ACC112 (cell line): ENCODE data around the gene CRY2.
"Not testable (repeated sequence)": the region's sequence is repeated elsewhere in the genome, so short reads cannot be mapped to it uniquely, and the experiment has no call there.

ENCODE experiments used
- H2AFZ ChIP-seq: fragments of 200-600 bp; sonication (generic); one replicate; pipeline ENCODE4 v1.6.0; 2017; ENCODE audit warnings: antibody characterized with exemption, low read length; ENCODE audit not compliant: unreplicated experiment
- H3K27ac ChIP-seq: fragments of 200-600 bp; sonication (generic); 2 replicates; pipeline ENCODE4 v1.5.1; 2014; ENCODE audit warnings: low read depth, mild to moderate bottlenecking, antibody characterized with exemption, low read length, moderate library complexity
- H3K27me3 ChIP-seq: fragments of 200-600 bp; sonication (generic); 2 replicates; pipeline ENCODE4 v1.6.1; 2014; ENCODE audit warnings: mild to moderate bottlenecking, antibody characterized with exemption, low read length, moderate library complexity, mixed read lengths; ENCODE audit not compliant: insufficient read depth
- H3K36me3 ChIP-seq: fragments of 200-600 bp; sonication (generic); 2 replicates; pipeline ENCODE4 v1.6.1; 2016; ENCODE audit warnings: mild to moderate bottlenecking, antibody characterized with exemption, low read length, moderate library complexity, mixed read lengths; ENCODE audit not compliant: insufficient read depth
- H3K4me1 ChIP-seq: fragments of 200-600 bp; sonication (generic); one replicate; pipeline ENCODE4 v1.6.1; 2016; ENCODE audit warnings: low read length, mixed read lengths; ENCODE audit not compliant: insufficient read depth, unreplicated experiment, control insufficient read depth
- H3K4me3 ChIP-seq: fragments of 200-600 bp; sonication (generic); 2 replicates; pipeline ENCODE4 v1.5.1; 2014; ENCODE audit warnings: mild to moderate bottlenecking, low read depth, low read length
- H3K79me2 ChIP-seq: fragments of 200-600 bp; sonication (generic); one replicate; pipeline ENCODE4 v1.6.0; 2016; ENCODE audit warnings: low read length; ENCODE audit not compliant: control insufficient read depth, unreplicated experiment, insufficient read depth

Gene CRY2

DNA sequence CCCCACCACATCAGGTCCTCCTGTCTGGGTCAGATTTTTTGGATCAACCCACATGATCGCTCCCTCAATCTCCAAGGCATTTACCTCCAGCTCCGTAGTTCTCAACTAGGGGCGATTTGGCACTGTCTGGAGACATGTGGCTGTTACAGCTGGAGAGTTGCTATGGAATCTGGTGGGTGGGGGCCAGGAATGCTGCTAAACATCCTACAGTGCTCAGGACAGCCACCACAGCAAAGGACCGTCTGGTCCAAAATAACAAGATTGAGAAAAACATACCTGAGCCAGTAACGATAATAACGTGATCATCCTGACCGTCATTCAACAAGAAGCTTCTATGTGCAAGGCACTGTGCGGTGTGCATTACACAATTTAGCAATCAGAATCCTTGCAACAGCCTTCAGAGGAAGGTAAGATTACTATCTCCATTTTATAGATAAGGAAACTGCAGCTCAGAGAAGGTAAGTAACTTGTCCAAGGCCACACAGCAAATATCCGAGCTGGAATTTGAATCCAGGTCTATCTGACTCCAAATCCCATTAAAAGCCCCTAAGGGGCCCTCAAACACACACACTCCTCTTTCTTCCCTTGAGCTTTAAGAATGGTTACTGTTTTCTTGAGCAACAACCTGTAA lies 14.3 kb upstream of the CRY2 start:
- no peaks in the 10 kb centered on the region for H3K4me1 ChIP-seq
- no peak overlapping the region for H2AFZ ChIP-seq
- H3K4me3 ChIP-seq, result no peak overlapping the region
- no peaks in the 10 kb centered on the region for H3K36me3 ChIP-seq
- H3K27me3 ChIP-seq, result peaks cover 17% of the 10 kb centered on the region
- no peaks in the 10 kb centered on the region for H3K79me2 ChIP-seq
- H3K27ac ChIP-seq, result no peak overlapping the region

DNA sequence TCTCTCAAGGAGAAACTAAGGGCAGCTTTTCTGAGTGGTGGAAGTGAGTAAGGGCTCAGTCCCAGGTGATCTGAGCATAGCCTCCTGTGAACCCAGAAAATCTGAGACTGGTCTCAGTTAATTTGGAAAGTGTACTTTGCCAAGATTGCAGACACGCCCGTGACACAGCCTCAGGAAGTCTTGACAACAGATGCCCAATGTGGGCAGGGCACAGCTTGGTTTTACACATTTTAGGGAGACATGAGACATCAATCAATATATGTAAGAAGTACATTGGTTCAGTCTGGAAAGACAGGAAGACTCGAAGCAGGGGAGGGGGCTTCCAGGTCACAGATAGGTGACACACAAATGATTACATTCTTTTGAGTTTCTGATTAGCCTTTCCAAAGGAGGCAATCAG lies 13.5 kb upstream of the CRY2 start:
- Histone ChIP-seq H3K4me1 (no peaks in the 10 kb centered on the region), H3K79me2 (no peaks in the 10 kb centered on the region), H3K27me3 (peaks cover 9% of the 10 kb centered on the region), H3K27ac (no peak overlapping the region), H3K4me3 (no peak overlapping the region), H3K36me3 (no peaks in the 10 kb centered on the region), H2AFZ (no peak overlapping the region)

DNA sequence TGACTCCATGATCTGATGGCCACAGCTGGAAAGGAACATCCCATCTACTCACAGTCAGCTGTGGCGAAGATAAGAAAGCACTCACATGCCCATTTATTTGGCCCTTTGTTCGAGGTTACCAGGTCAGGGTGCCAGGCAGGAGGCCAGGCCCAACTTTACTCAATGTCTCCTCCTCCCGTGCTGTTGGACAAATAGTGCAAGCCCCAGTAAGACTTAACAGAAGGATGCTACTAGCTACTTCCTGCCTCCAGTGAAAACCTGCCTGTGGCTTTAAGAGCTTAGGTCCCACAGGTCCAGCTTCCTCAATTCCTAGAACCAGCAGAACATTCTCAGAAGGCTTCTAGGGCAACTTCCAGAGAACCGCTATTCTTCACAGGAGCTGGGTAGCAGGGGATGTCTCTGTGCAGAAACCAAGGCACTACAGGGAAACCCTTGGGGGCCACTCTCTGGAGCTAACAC lies 12.9 kb upstream of the CRY2 start:
- Histone ChIP-seq H3K4me3 (no peak overlapping the region), H3K4me1 (no peaks in the 10 kb centered on the region), H3K79me2 (no peaks in the 10 kb centered on the region), H3K27me3 (peaks cover 8% of the 10 kb centered on the region), H3K27ac (no peak overlapping the region), H2AFZ (no peak overlapping the region), H3K36me3 (no peaks in the 10 kb centered on the region)

DNA sequence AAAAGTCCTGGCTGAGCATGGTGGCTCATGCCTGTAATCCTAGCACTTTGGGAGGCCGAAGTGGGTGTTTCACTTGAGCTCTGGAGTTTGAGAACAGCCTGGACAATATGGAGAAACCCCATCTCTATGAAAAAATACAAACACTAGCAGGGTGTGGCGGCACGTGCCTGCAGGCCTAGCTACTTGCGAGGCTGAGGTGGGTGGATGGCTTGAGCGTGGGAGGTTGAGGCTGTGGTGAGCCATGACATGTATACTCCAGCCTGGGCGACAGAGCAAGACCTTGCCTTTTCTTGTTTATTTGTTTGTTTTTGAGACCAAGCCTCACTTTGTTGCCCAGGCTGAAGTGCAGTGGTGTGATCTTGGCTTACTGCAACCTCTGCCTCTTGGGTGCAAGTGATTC lies 8.1 kb upstream of the CRY2 start:
- Histone ChIP-seq H3K27me3 (peaks cover 8% of the 10 kb centered on the region), H3K27ac (no peak overlapping the region), H2AFZ (no peak overlapping the region), H3K36me3 (no peaks in the 10 kb centered on the region), H3K4me3 (no peak overlapping the region), H3K79me2 (no peaks in the 10 kb centered on the region), H3K4me1 (peaks cover 3% of the 10 kb centered on the region)

DNA sequence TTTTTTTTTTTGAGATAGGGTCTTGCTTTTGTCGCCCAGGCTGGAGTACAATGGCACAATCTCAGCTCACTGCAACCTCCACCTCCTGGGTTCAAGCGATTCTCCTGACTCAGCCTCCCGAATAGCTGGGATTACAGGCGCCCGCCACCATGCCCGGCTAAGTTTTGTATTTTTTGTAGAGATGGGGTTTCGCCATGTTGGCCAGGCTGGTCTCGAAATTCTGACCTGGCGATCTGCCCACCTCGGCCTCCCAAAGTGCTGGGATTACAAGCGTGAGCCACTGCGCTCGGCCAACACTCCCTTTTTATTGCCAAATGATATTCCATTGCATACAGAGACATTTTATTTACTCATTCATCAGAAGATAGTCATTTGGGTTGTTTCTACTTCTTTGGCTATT lies 7.0 kb upstream of the CRY2 start:
- H2AFZ ChIP-seq, H3K36me3 ChIP-seq, H3K4me1 ChIP-seq, H3K79me2 ChIP-seq, H3K4me3 ChIP-seq, H3K27ac ChIP-seq, H3K27me3 ChIP-seq: not testable (repeated sequence)

DNA sequence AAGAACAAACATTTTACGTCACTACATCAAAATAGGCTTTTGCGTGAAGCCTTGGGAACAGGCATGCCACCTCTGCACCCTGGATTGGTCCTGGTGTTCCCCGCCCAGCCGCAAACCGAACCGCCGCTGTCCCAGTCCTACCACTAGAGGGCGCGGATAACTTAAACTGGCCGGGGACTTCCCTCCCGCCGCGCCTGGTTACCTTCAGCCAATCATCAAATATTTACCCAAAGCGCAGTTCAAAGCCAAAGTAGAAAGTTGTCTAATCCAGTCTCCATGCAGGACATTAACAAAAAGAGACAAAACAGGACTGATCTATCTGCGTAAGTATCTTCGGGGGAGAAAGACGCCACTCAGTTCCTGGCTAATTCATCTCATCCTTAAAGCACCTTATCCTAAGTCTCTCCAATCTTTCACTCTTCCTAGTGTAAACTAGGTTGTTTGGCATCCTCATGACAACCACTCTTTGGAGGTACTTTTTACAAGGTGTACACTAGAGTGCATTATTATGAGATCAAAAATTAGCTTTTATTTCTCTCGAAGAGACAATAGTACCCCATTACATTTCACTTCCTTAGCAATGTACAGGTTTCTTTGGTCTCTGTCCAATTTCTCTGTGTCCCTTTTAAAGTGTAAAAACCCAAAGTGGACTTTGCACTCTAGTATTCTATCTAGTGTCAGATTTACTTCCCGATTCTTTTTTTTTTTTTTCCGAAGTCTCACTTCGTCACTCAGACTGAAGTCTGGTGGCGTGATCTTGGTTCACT lies 3.9 kb upstream of the CRY2 start:
- H3K4me3 ChIP-seq, result peak overlapping the region; percentile 52

DNA sequence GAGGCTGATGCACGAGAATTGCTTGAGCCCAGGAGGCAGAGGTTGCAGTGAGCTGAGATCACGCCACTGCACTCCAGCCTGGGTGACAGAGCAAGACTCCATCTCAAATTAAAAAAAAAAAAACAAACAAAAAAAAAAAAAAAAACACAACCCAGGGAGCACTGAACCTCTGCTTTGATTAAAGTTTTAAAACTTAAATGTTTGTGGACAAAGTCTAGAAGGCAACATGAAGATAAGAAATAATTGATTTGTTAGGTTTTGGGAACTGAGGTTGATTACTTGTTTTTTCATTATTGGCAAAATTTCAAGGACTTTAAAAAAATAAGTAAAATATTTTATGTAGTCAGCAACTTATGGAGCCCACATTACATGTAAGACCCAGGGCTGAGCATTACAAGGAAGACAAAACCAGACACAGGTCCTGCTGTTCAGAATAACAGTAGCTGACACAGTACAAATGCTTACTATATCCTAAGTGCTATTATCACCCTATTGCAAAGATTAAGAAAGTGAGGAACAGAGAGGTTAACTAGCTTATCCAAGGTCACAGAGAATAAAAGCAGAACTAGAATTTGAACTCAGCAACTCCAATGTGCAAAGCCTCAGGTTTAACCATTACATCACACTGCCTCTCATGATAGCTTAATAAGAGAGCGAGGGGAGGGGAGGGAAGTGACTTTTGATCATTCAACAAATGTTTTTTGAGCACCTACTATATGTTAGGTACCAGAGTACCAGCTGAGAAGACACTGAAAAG lies 2.3 kb upstream of the CRY2 start:
- H2AFZ ChIP-seq, result no peak overlapping the region
- H3K27me3 ChIP-seq, result no peaks in the 10 kb centered on the region
- H3K27ac ChIP-seq, result no peak overlapping the region
- H3K36me3 ChIP-seq, result no peaks in the 10 kb centered on the region
- peaks cover 17% of the 10 kb centered on the region for H3K4me1 ChIP-seq
- peaks cover 14% of the 10 kb centered on the region for H3K79me2 ChIP-seq
- H3K4me3 ChIP-seq, result no peak overlapping the region

More for the DNA sequence above, 3.9 kb upstream of the CRY2 start:
- Histone ChIP-seq H3K27me3 (no peaks in the 10 kb centered on the region), H3K27ac (peak overlapping the region; percentile 5; the same call in 1 of the 2 replicates), H3K79me2 (peaks cover 3% of the 10 kb centered on the region), H2AFZ (peak overlapping the region; percentile 65), H3K4me1 (peaks cover 10% of the 10 kb centered on the region), H3K36me3 (no peaks in the 10 kb centered on the region)

DNA sequence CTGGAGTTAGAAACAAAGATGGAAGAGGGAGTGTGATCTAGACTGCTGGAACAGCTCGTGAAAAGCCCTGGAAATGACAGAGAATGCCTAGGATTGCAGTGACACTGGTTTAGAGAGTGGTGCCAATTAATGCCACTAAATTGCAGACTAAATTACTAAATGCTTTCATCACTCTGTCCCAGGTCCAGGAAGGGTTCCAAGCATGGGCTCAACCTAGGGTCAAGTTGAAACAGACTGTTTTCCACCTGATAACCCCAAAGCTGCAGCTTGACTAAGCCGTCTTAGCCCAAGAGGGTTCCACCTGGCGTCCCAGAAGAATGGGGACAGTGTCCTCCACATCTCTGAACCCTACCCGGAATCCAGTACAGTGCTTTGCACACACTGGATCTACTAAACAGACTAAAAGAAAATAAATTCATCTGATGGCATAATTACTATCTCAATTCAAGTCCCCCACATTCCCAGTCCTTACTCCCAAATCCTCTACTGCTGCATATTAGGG lies 1.1 kb upstream of the CRY2 start:
- Histone ChIP-seq H3K79me2 (peaks cover 14% of the 10 kb centered on the region), H3K36me3 (no peaks in the 10 kb centered on the region), H3K4me3 (0 out of 2 replicates have a peak overlapping the region, but pooled peaks have one; percentile 36), H2AFZ (peak overlapping the region; percentile 49), H3K4me1 (peaks cover 17% of the 10 kb centered on the region), H3K27ac (peak overlapping the region; percentile 72; the same call in 1 of the 2 replicates), H3K27me3 (no peaks in the 10 kb centered on the region)

DNA sequence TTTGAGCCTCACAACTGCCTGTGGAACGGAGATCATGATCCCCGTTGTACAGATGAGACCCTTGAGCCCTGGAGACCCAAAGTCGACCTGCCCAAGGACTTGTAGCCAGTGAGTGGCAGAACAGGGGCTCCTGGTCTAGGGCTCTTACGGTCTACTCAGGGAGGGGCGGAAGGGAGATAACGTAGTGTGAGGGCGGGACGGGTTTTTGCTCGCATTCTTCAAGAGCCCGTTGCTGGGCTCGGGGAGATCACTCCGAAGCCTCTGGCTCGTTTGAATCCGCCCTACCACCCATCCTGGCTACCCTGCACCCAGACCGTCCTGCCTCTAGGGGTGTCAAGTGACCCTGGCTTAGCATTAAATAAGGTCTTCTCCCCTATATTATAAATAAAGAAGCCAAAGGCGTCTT lies 639 bp downstream of the CRY2 start:
- H3K4me3 ChIP-seq, result peak overlapping the region; percentile 92
- H3K27me3 ChIP-seq, result no peaks in the 10 kb centered on the region
- peaks cover 15% of the 10 kb centered on the region for H3K4me1 ChIP-seq
- peaks cover 24% of the 10 kb centered on the region for H3K79me2 ChIP-seq
- peak overlapping the region; percentile 73; the same call in 1 of the 2 replicates for H3K27ac ChIP-seq
- no peaks in the 10 kb centered on the region for H3K36me3 ChIP-seq
- peak overlapping the region; percentile 88 for H2AFZ ChIP-seq

DNA sequence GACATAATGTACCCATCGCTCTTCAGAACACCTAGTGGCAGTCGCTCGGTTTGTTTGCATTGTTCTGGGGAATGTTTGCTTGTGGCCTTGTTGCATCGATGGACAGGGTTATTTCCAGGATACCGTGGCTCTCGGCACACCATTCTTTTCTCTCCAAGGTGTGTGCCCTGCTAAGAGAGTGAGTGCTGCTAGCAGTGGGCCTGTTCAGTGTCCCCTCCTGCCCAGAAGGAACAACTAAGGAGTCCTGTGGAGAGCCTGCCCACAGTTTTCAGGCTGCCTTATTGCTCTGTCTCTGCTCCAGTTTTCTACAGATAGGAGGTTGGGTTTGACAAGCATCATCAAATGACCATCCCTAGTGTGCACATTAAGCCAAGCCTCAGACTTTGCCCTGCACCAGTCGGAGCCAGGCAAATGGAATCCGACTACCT lies 1.4 kb downstream of the CRY2 start:
- Histone ChIP-seq H2AFZ (no peak overlapping the region), H3K27me3 (no peaks in the 10 kb centered on the region), H3K36me3 (no peaks in the 10 kb centered on the region), H3K4me3 (peak overlapping the region; percentile 92), H3K27ac (no peak overlapping the region), H3K4me1 (peaks cover 14% of the 10 kb centered on the region), H3K79me2 (peaks cover 28% of the 10 kb centered on the region)
